ENCODE measurements around the gene PTPRE.

GRCh38 chr10:127972751-127973357 is 66.0 kb downstream of the PTPRE start:
- TF ChIP-seq POLR2A (IDR thresholded peaks at IDR 0.05; ENCODE audit: low read depth, low read length) (no peak), POLR2AphosphoS5 (IDR thresholded peaks at IDR 0.05; ENCODE audit: low read depth, low read length) (no peak)
